GM12878 (cell line): ENCODE data around the gene SYTL4. TPM values are rescaled to one million over a fixed set of nuclear protein-coding genes. Genes with fewer than 3 reads are reported as not detected.

Source experiments
- ATAC-seq: fragments of 200-7000 bp; cut with Tn5 transposase; 3 replicates; pipeline ENCODE4 v1.9.1; 2020; ENCODE audit warnings: mild to moderate bottlenecking, moderate library complexity
- BruUV-seq: library from RNA; stranded (reverse); fragments of 400-500 nt; replicated peaks from 2 replicates; lab custom pipeline; 2021; lab: Mats Ljungman, UMichigan
- CTCF ChIA-PET: fragments of 300-600 bp; sonication (Branson Sonifier 250); formaldehyde crosslinking; extraction: SDS; loops from one replicate; lab custom pipeline; 2021; ENCODE audit warnings: inconsistent platforms; lab: Yijun Ruan, JAX
- POLR2A ChIA-PET: fragments of 350-600 bp; formaldehyde crosslinking; extraction: SDS; loops from one replicate; lab custom pipeline; 2021; ENCODE audit warnings: inconsistent platforms; lab: Charles Lee
- RAD21 ChIA-PET: fragments of 300-600 bp; sonication (Branson Sonifier 250); formaldehyde crosslinking; loops from one replicate; lab custom pipeline; 2023; ENCODE audit warnings: antibody characterized with exemption; ENCODE audit not compliant: unreplicated experiment; lab: Charles Lee
- SMC1A ChIA-PET: fragments of 300-600 bp; sonication (Branson Sonifier 250); formaldehyde crosslinking; loops from one replicate; lab custom pipeline; 2023; ENCODE audit not compliant: unreplicated experiment, uncharacterized antibody; lab: Charles Lee
- DNase-seq: peaks from one replicate; pipeline ENCODE4 v3.0.0-alpha.2; 2011; ENCODE audit warnings: low read depth, low spot score
- FAIRE-seq: peaks from 3 replicates; lab custom pipeline; 2011; peaks lifted over from hg19 to GRCh38; lab: Jason Lieb, UNC
- H2AFZ ChIP-seq: 2 replicates; pipeline ENCODE4 v1.6.0; 2011; ENCODE audit warnings: low read depth, low read length, control low read depth; ENCODE audit not compliant: control insufficient read depth
- H3K27ac ChIP-seq: 2 replicates; pipeline ENCODE4 v1.5.1; 2011; ENCODE audit warnings: control low read depth; ENCODE audit not compliant: control insufficient read depth, insufficient read depth
- H3K27me3 ChIP-seq, 2 experiments: replicated peaks in 1 of 2; 2 replicates each; pipeline versions ENCODE4 v1.6.0 to v1.6.1; 2011; ENCODE audit warnings: low read length in 1 of 2; ENCODE audit not compliant: control insufficient read depth in 2 of 2, insufficient read depth in 2 of 2
- H3K36me3 ChIP-seq, 2 experiments: 2 replicates each; pipeline ENCODE4 v1.5.1; 2011; ENCODE audit warnings: low read length in 1 of 2; ENCODE audit not compliant: control insufficient read depth in 2 of 2, insufficient read depth in 2 of 2
- H3K4me1 ChIP-seq: 2 replicates; pipeline ENCODE4 v1.6.1; 2011; ENCODE audit warnings: mild to moderate bottlenecking, low read length, moderate library complexity, mixed read lengths; ENCODE audit not compliant: control insufficient read depth, insufficient read depth
- H3K4me2 ChIP-seq: 2 replicates; pipeline ENCODE4 v1.6.0; 2011; ENCODE audit warnings: control low read depth; ENCODE audit not compliant: control insufficient read depth, insufficient read depth
- H3K4me3 ChIP-seq: fragments of 200-600 bp; sonication (generic); 2 replicates; pipeline ENCODE4 v1.5.1; 2016
- H3K79me2 ChIP-seq: 2 replicates; pipeline ENCODE4 v1.6.0; 2011; ENCODE audit warnings: low read length; ENCODE audit not compliant: control insufficient read depth, insufficient read depth
- H3K9ac ChIP-seq: 2 replicates; pipeline ENCODE4 v1.8.0; 2011; ENCODE audit warnings: low read length, control low read depth, mixed read lengths; ENCODE audit not compliant: control insufficient read depth, insufficient read depth
- H3K9me3 ChIP-seq: replicated peaks from 3 replicates; pipeline ENCODE4 v1.5.1; 2011; ENCODE audit warnings: mild to moderate bottlenecking, low read length; ENCODE audit not compliant: control insufficient read depth, insufficient read depth
- H4K20me1 ChIP-seq: 2 replicates; pipeline ENCODE4 v1.6.0; 2011; ENCODE audit not compliant: control insufficient read depth, insufficient read depth
- CBX3 ChIP-seq: fragments of 200-600 bp; sonication (generic); IDR thresholded peaks from 2 replicates; pipeline ENCODE4 v1.6.1; 2016; ENCODE audit warnings: low read depth, borderline replicate concordance
- EGR1 ChIP-seq, 2 experiments: IDR thresholded peaks; 1 replicate in 1 of 2; 2 replicates in 1 of 2; pipeline ENCODE4 v1.6.1; 2011 to 2012; ENCODE audit warnings: low read depth in 2 of 2, low read length in 2 of 2, borderline replicate concordance in 1 of 2, mild to moderate bottlenecking in 1 of 2, moderate library complexity in 1 of 2
- ETV6 ChIP-seq, 2 experiments: fragments of 450-650 bp in 1 of 2; IDR thresholded peaks in 1 of 2; conservative IDR thresholded peaks in 1 of 2; 2 replicates each; pipeline ENCODE4 v1.6.1; 2014; ENCODE audit warnings: antibody characterized with exemption in 1 of 2, borderline replicate concordance in 1 of 2, low read depth in 1 of 2, mild to moderate bottlenecking in 1 of 2, moderate library complexity in 1 of 2
- HDAC2 ChIP-seq: fragments of 200-600 bp; sonication (generic); IDR thresholded peaks from 2 replicates; pipeline ENCODE4 v1.6.1; 2017
- IKZF2 ChIP-seq, 2 experiments: fragments of 450-650 bp; IDR thresholded peaks; 2 replicates each; pipeline ENCODE4 v1.6.1; 2017; ENCODE audit warnings: mild to moderate bottlenecking in 2 of 2, moderate library complexity in 2 of 2
- JUND ChIP-seq: IDR thresholded peaks from 2 replicates; pipeline ENCODE4 v1.6.1; 2012; ENCODE audit warnings: low read depth, mild to moderate bottlenecking, low read length, improper control_type of control experiment, moderate library complexity
- LARP7 ChIP-seq: fragments of 450-650 bp; IDR thresholded peaks from 2 replicates; pipeline ENCODE4 v1.6.1; 2017; ENCODE audit warnings: mild to moderate bottlenecking
- MEF2B ChIP-seq: fragments of 450-650 bp; IDR thresholded peaks from 2 replicates; pipeline ENCODE4 v1.6.1; 2018; ENCODE audit warnings: mild to moderate bottlenecking, moderate library complexity; ENCODE audit not compliant: partially characterized antibody, poor library complexity, severe bottlenecking
- NFIC ChIP-seq: IDR thresholded peaks from 2 replicates; pipeline ENCODE4 v1.6.1; 2012; ENCODE audit warnings: low read depth, mild to moderate bottlenecking, inconsistent platforms, low read length, moderate library complexity
- PAX5 ChIP-seq: IDR thresholded peaks from 2 replicates; pipeline ENCODE4 v1.6.1; 2011; ENCODE audit warnings: low read depth, low read length, borderline replicate concordance
- PAX8 ChIP-seq: fragments of 450-650 bp; IDR thresholded peaks from 2 replicates; pipeline ENCODE4 v1.6.1; 2017; ENCODE audit warnings: mild to moderate bottlenecking, moderate library complexity
- RAD51 ChIP-seq: fragments of 450-650 bp; IDR thresholded peaks from 2 replicates; pipeline ENCODE4 v1.6.1; 2016; ENCODE audit warnings: moderate library complexity, mild to moderate bottlenecking, inconsistent platforms
- SKIL ChIP-seq: fragments of 450-650 bp; IDR thresholded peaks from 2 replicates; pipeline ENCODE4 v1.6.1; 2017; ENCODE audit warnings: mild to moderate bottlenecking, low read depth, inconsistent platforms; ENCODE audit not compliant: poor library complexity, severe bottlenecking
- SMARCA5 ChIP-seq: fragments of 450-650 bp; IDR thresholded peaks from 2 replicates; pipeline ENCODE4 v1.6.1; 2017; ENCODE audit warnings: mild to moderate bottlenecking
- SPI1 ChIP-seq: IDR thresholded peaks from 2 replicates; pipeline ENCODE4 v1.6.1; 2011; ENCODE audit warnings: low read depth, mild to moderate bottlenecking, low read length, moderate library complexity, borderline replicate concordance; ENCODE audit not compliant: insufficient read depth
- SREBF2 ChIP-seq: IDR thresholded peaks from 2 replicates; pipeline ENCODE4 v1.6.1; 2012; ENCODE audit warnings: mild to moderate bottlenecking, low read length
- SUPT20H ChIP-seq: IDR thresholded peaks from 2 replicates; pipeline ENCODE4 v1.6.1; 2011; ENCODE audit warnings: low read depth, mild to moderate bottlenecking, low read length, moderate library complexity, borderline replicate concordance; ENCODE audit not compliant: control insufficient read depth
- WRNIP1 ChIP-seq: IDR thresholded peaks from 2 replicates; pipeline ENCODE4 v1.6.1; 2011; ENCODE audit warnings: low read depth, low read length, improper control_type of control experiment, borderline replicate concordance
- WGBS: methylation state at CpG from one replicate; pipeline ENCODE4 v1.1.6; 2016; ENCODE audit warnings: low lambda C conversion rate; ENCODE audit not compliant: insufficient replicate concordance, insufficient coverage; ENCODE audit errors: missing lambda C conversion rate; 5-methylcytosine and 5-hydroxymethylcytosine counted together
- in situ Hi-C: fragments of 300-500 bp; cut with MboI; formaldehyde crosslinking; loops from 9 replicates; pipeline ENCODE4 v1.14.3; 2018; ENCODE audit warnings: mixed read lengths
- intact Hi-C: fragments of 100-400 bp; cut with micrococcal nuclease; formaldehyde crosslinking; loops from one replicate; pipeline ENCODE4 v1.14.2; 2022; ENCODE audit not compliant: unreplicated experiment
- polyA plus RNA-seq, 11 experiments: library from polyadenylated mRNA; depleted of rRNA in 4 of 11; unstranded in 6 of 11; stranded (reverse) in 5 of 11; fragments of >200 nt; fragmentation: Nextera tagmentation in 4 of 11; fragmentation: Illumina TruSeq in 1 of 11; extraction: Ambion mirVana in 4 of 11; extraction: Trizol in 1 of 11; gene quantifications; 1 replicate in 1 of 11; 2 replicates in 10 of 11; pipeline versions ENCODE4 v1.2.1 to v1.2.3, GENCODE V29; 2011 to 2016; ENCODE audit warnings: inconsistent platforms in 2 of 11, missing spikeins in 2 of 11, low read depth in 1 of 11
- total RNA-seq, 4 experiments: library from RNA; depleted of rRNA in 3 of 4; stranded (reverse); fragments of >200 nt in 3 of 4; fragmentation: Illumina TruSeq in 1 of 4; extraction: Trizol in 1 of 4; gene quantifications; 2 replicates each; pipeline versions ENCODE4 v1.2.1 to v1.2.3, GENCODE V29; 2013 to 2021
- TF ChIP-seq, protein P1 (sequence below): IDR thresholded peaks from 2 replicates; pipeline ENCODE4 v1.6.1; 2012; ENCODE audit warnings: mild to moderate bottlenecking, low read depth, low read length

The SYTL4 gene
- total and polyA plus RNA-seq, 10 of the 15 experiments (the other 5 are each of a cell fraction or from before 2014, with no cell fraction given) = 0.07 to 0.74 (median 0.19) TPM; not detected in 2

DNA sequence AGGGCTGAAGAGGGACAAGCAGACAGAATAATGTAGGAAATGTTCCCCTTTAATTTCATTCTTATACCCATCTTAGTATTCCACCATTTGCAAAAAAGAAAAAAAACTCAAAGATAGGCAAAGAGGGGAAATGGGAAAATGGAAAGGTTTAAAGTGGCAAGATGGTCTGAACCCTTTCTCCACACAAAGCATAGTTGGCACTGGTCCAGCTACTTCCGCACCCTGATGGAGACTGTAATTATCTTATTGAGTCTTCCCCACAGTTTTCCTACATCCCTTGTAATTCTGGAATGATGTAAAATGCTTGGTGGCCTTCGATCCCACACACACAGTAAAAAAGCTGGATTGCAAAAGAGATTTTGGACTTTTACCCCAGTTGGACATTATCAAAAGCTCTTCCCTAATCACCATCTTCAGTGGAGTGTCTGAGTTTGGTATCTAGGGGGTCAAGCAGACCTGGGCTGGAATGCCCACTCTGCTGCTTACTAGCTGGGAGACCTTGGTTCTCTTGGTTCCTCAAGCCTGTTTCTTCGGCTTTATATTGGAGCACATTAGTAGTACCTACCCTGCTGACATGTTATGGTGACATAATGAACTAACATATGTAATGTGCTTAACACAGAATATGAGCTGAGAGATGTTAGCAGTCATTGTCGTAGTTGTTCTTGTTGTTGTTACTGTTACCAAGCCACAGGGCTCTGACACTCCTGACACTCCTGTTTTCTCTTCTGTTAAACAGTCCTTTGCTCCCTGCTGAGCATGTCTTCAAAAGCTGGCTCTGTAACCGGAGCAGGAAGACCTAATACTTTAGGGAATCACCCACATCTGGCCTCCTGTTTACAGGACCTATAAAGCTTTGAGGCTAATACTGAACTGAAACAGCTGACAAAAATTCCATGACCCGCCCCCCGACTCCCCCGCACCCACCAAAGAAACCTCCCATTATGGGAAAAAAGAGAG, 83.2 kb downstream of the SYTL4 start:
- Histone ChIP-seq H4K20me1 (no peaks in the 10 kb centered on the region), H3K4me3 (no peak overlapping the region), H3K27me3 (no peaks in the 10 kb centered on the region; a peak in 2 of 4 replicates), H3K9ac (no peak overlapping the region), H3K79me2 (no peaks in the 10 kb centered on the region), H3K9me3 (no peaks in the 10 kb centered on the region), H2AFZ (no peak overlapping the region), H3K27ac (no peak overlapping the region), H3K36me3 (no peaks in the 10 kb centered on the region), H3K4me2 (no peak overlapping the region), H3K4me1 (no peaks in the 10 kb centered on the region)
- TF ChIP-seq SUPT20H (no peak), JUND (no peak), RAD51 (no peak), IKZF2 (IDR thresholded peaks at IDR 0.05) (no peak), MEF2B (no peak), PAX5 (no peak), WRNIP1 (no peak), CBX3 (no peak), SREBF2 (no peak), HDAC2 (no peak), EGR1 (IDR thresholded peaks at IDR 0.05; ENCODE audit: borderline replicate concordance in 1 of 2, low read depth in 2 of 2, low read length in 2 of 2) (no peak), SMARCA5 (no peak), PAX8 (no peak), NFIC (no peak), SKIL (no peak), ETV6 (conservative IDR thresholded peaks at IDR 0.05 in 1 of 2, IDR thresholded peaks at IDR 0.05 in 1 of 2; ENCODE audit: borderline replicate concordance in 1 of 2, low read depth in 1 of 2) (no peak), LARP7 (no peak), SPI1 (no peak)
- TF ChIP-seq, protein P1, sequence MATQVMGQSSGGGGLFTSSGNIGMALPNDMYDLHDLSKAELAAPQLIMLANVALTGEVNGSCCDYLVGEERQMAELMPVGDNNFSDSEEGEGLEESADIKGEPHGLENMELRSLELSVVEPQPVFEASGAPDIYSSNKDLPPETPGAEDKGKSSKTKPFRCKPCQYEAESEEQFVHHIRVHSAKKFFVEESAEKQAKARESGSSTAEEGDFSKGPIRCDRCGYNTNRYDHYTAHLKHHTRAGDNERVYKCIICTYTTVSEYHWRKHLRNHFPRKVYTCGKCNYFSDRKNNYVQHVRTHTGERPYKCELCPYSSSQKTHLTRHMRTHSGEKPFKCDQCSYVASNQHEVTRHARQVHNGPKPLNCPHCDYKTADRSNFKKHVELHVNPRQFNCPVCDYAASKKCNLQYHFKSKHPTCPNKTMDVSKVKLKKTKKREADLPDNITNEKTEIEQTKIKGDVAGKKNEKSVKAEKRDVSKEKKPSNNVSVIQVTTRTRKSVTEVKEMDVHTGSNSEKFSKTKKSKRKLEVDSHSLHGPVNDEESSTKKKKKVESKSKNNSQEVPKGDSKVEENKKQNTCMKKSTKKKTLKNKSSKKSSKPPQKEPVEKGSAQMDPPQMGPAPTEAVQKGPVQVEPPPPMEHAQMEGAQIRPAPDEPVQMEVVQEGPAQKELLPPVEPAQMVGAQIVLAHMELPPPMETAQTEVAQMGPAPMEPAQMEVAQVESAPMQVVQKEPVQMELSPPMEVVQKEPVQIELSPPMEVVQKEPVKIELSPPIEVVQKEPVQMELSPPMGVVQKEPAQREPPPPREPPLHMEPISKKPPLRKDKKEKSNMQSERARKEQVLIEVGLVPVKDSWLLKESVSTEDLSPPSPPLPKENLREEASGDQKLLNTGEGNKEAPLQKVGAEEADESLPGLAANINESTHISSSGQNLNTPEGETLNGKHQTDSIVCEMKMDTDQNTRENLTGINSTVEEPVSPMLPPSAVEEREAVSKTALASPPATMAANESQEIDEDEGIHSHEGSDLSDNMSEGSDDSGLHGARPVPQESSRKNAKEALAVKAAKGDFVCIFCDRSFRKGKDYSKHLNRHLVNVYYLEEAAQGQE = no peak
- POLR2A ChIA-PET = no interaction called here
- in situ Hi-C loops (no loop called here), intact Hi-C loops (no loop called here)
- FAIRE-seq (no peak), ATAC-seq (no peak), DNase-seq (no peak)
- CTCF ChIA-PET = interaction anchor here (0.9 to 1.6 kb wide), 3 partner anchors 16 to 59 kb away, joined by 3 to 4 read pairs (median 3); no protein-coding TSS in a partner anchor
- 35% methylated on average over 8 of the region's 8 CpGs for WGBS
- RAD21 ChIA-PET = no interaction called here
- BruUV-seq = no TSS peak
- SMC1A ChIA-PET = no interaction called here
